GM19238 (cell line): ENCODE measurements around the gene GFOD1.
"Not testable (repeated sequence)": the region's sequence is repeated elsewhere in the genome, so short reads cannot be mapped to it uniquely, and the experiment has no call there.

Source experiments
- DNase-seq: peaks from one replicate; pipeline ENCODE4 v3.0.0; 2011; ENCODE audit warnings: low spot score; ENCODE audit not compliant: insufficient read length

The GFOD1 gene

DNA sequence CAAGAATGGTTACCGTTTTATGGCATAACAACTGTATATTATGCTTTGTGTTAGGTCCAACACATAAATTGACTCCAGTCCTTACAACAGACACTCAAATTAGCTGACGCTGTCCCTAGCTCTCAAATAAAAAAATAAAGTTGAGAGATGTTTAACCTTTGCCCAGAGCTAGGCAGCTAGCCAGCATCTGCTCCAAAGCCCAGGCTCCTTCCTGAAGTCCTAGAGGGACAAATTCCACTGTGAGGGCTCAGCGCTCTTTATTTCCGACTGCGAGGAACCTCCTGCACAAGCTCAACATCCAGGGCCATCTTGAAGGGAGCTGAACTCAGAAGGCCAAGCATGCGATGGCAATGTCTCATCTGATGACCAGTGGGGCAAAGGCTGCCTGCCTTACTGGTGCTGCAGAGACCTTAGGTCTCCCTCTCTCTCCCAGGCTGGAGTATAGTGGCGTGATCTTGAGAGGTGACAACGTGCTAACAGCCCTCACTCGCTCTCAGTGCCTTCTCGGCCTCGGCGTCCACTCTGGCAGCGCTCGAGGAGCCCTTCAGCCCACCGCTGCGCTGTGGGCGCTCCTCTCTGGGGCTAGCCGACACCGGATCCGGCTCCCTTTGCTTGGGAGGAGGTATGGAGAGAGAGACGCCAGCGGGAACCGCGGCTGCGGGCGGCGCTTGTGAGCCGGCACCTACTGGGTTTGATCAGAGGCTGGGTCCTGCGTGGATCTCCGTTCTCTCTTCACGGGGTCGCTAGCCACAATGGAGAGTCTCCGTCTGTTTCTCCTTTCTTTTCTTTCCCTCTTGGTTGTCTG is 24.7 kb upstream of the GFOD1 start:
- DNase-seq = no peak

- not testable (repeated sequence) for DNase-seq
These were observed 23.8 kb upstream of the GFOD1 start for GRCh38 chr6:13511141-13511571.

- not testable (repeated sequence) for DNase-seq
These were observed 23.0 kb upstream of the GFOD1 start for GRCh38 chr6:13510433-13510832.

GRCh38 chr6:13508711-13509705 is 21.6 kb upstream of the GFOD1 start:
- no peak for DNase-seq

DNA sequence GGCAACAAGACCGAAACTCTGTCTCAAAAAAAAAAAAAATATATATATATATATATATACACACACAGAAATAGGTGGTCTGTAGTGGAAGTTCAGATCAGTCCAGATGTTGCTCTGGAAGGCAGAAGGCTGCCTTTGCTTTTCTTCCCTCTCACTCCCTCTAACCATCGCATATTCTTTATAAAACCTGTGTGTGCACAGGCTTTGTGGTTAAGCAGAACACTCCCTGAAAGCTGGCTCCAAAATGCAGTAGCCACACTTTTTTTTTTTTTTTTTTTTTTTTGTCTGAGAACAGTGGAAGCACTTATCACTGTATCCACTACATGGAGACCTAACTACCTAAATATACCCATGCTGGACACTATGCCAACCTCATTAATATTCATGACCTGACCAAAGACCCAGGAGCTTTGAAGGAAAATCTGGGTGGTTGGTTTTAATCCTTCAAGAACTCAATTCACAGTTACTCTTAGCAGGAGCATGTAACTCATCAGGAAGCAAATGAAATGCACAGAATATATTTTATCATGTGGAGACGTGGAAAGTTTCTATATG is 20.0 kb upstream of the GFOD1 start:
- no peak for DNase-seq

DNA sequence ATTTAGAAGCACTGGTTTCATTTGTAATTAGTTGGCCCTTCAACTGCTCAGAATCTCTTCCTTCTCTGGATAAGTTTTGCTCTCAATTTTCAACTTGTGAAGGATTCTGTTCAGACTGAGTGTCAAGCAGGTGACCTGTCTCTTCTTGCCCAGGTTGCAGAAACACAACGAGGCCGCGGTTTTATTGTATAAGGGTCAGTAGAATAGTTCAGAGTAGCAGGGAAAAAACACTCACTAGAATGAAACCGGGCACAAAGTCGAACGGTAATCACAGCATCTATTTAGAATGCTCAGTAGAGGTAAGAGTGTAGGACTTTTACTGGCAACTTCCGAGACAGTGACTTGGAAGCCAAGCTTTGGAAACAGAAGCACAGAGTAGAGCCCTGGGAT is 17.9 kb upstream of the GFOD1 start:
- no peak for DNase-seq

- no peak for DNase-seq
These were observed 17.4 kb upstream of the GFOD1 start for GRCh38 chr6:13504611-13505344.

DNA sequence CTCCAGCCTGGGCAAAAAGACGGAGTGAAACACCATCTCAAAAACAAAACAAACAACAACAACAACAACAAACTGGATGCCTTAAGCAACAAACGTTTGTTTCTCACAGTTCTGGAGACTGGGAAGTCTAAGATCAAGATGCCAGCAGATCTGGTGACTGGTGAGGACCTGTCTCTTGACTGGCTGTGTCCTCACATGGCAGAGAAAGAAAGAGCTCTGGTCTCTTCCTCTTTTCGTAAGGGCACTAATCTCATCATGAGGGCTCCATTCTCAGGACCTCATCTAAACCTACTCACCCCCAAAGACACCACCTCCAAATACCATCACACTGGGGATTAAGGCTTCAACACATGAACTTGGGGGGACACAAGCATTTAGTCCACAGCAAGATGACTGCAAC is 13.5 kb upstream of the GFOD1 start:
- DNase-seq = no peak

GRCh38 chr6:13500264-13500663 is 12.9 kb upstream of the GFOD1 start:
- DNase-seq = no peak

DNA sequence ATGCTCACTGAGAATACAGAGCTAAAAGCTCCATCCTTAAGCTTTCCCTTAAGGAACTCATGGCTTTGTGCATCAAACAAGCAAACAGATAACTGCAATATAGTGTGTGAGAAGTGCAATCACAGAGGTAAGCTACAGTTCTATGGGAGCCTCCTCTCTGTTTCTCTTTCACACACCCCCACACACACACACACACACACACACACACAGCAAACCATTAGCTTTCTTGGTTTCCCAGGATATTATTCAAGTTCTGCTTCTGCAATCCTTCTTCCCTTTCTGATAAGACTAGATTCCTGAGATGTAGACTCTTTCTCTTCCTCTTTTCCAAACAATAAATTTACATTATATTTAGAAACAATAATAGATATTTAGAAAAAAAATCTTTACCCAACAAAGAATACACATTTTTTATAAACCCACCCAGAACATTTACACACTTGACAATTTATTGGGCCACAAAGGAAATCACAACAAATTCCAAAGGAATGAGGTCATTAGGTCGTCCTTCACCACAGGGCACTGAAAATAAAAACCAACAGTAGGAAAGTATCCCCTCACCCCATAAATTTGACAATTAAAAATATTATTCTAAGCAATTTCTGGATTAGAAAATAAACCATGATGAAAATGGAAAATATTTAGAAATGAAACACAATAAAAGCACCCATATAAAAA is 9.3 kb upstream of the GFOD1 start:
- no peak for DNase-seq

DNA sequence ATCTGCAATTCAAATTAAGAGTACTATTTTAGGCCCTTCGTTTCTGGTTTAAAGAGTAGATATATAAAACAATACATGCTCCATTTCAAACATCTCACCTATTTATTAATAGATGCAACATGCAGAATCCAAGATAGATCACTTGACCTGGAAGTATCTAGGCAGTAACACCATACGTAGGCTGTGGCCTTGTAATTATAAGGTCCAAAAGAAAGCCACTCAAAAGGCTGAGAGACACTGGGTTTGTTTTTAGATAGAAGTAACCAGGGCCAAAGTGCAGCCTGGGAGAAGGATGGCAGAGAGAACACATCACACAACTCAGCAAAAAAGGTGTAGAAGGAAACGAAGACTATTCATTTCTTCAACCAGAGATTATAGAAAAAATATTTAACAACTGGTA is 8.4 kb upstream of the GFOD1 start:
- no peak for DNase-seq

DNA sequence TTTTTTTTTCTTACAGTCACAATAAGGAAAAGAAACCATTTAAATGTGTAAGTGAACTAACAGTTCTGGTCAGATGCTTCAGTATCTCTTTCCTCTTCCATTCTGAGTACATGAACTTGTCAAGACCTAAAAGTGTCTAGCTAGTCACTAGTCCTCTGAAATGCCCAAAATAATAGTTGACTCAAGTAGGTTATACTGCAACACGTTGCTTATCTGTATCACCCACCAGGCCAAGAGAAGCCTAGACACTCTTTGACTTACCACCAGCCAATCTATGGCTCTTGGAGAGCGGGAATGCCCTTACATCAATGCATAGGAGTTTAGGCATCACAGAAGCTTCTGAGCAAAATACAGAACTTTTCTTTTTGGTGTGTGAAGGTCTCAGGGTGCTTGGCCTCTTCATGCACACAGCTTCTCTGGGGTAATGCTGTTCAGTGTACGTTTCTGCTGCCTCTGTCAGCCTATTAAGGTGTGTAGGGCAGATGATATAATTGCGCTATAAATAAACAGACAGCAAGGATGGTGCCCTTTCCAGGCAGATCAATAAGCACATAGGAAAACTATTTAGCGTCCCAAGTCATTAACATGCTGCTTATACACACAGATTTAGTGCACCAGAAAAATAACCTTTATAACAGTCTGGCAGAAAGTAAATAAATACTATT is 7.8 kb upstream of the GFOD1 start:
- DNase-seq = no peak

DNA sequence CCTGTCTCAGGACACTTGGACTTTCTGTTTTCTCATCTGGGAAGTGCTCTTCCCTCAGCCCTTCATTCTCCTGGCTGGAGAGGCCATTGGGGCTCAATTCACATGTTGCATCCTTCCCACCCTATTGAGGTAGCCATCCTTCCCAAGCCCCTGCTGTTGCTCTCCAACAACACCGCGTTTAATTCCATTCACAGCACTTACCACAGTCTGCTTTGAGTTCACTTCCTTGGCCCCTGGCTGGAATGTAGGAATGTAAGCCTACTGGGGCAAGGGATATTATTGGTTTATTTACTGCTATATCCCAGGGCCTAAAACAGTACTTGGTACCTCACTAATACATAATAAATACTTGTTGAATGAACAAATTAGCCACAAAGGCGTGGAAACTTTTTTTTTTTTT is 6.7 kb upstream of the GFOD1 start:
- no peak for DNase-seq

DNA sequence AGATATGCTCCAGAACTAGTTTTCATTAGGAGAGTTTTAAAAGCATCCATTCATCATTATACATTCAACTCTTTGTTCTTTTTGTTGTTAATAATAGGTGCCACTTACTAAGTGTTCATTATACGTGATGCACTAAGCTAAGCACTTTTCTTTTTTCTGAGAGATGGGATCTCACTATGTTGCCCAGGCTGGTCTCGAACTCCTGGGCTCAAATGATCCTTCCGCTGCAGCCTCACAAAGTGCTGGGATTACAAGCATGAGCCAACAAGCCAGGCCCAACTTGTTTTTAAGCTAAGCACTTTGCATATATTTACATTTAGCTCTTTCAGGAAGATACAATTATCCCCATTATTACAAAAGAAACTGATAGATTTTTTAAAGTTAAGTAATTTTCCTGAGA is 5.7 kb upstream of the GFOD1 start:
- no peak for DNase-seq

GRCh38 chr6:13492357-13492756 is 5.0 kb upstream of the GFOD1 start:
- DNase-seq = no peak

DNA sequence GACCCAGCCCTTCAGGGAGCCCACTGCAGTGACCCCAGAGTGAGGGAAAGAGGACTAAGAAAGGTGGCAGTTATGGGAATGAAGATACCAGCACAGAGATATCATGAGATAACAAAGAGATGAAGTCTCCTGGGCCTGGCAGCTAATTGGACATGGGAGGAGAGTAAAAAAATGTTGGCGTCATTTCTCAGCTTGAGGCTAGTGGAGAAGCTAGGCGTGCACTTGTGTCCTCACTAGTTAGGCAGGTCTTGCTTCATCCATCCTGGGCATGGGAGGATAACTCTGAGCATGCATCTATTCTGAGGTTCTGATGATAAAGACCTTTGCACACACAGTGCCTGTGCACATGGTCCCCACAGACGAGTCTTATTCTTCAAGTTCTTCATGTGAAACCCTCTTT is 4.1 kb upstream of the GFOD1 start:
- DNase-seq = no peak

GRCh38 chr6:13490402-13490801 is 3.0 kb upstream of the GFOD1 start:
- DNase-seq = no peak

- no peak for DNase-seq
These were observed 1.5 kb upstream of the GFOD1 start for GRCh38 chr6:13488896-13489237.

DNA sequence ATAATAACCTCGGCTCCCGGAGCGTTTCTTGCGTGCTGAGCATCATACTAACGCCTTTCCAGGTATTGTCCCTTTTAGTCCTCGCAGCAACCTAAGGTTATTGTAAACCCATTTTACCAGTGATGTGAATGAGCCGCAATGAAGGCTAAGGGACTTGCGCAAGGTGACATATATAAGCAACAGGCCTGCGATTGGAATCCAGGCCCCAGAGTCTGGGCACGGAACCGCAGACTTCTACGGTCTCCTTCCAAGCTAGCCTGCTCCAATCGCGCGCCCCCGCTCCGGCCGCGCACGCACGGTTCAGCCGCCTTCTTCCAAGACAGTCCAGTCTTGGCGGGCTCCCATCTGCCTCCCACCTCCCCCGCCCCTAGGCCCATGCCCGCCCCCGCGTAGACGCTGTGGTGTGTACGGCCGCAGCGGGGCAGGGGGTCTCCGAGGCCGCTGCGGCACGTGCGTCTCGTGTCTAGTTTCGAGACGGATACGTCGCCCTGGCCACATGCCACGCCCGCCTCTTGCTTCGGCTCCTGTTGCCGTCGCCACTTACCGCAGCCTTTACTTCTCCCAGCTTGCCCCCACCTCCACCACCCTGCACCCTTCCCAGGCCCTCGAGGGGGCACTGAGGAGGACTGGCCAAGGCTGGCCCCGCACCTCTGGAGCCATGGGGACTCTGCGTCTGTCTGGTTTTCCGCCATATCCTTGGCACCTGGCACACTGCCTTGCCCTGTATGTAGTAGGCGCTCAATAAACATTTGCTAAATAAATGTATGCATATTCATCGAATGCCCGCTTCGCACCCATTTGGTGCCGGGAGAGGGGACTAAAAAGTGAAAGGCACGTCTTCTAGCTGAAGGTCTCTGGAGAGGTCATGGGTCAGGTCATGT is 855 bp upstream of the GFOD1 start:
- no peak for DNase-seq
